Skeletal muscle satellite cell (primary cell): ENCODE measurements around the gene KRT6A.
"Not testable (repeated sequence)": the region's sequence is repeated elsewhere in the genome, so short reads cannot be mapped to it uniquely, and the experiment has no call there.

Experiments used
- H3K27me3 ChIP-seq: 2 replicates; pipeline ENCODE4 v1.7.0; 2013; ENCODE audit warnings: low read length; ENCODE audit not compliant: control insufficient read depth, insufficient read depth
- H3K36me3 ChIP-seq: 2 replicates; pipeline ENCODE4 v1.7.0; 2013; ENCODE audit warnings: mild to moderate bottlenecking, control low read depth, low read length; ENCODE audit not compliant: insufficient read depth
- H3K4me1 ChIP-seq: 2 replicates; pipeline ENCODE4 v1.7.0; 2013; ENCODE audit warnings: low read length; ENCODE audit not compliant: control insufficient read depth, insufficient read depth
- H3K4me2 ChIP-seq: 2 replicates; pipeline ENCODE4 v1.7.0; 2013; ENCODE audit warnings: mild to moderate bottlenecking, low read length
- H3K4me3 ChIP-seq: 2 replicates; pipeline ENCODE4 v1.7.0; 2013; ENCODE audit warnings: low read length
- H3K9ac ChIP-seq: 2 replicates; pipeline ENCODE4 v1.7.0; 2013; ENCODE audit warnings: mild to moderate bottlenecking, low read depth, low read length, moderate library complexity
- H3K9me3 ChIP-seq: replicated peaks from 2 replicates; pipeline ENCODE4 v1.7.0; 2013; ENCODE audit warnings: mild to moderate bottlenecking, control low read depth, low read length

KRT6A gene

GRCh38 chr12:52515927-52516831 is 23.1 kb upstream of the KRT6A start:
- Histone ChIP-seq H3K4me2 (no peak overlapping the region), H3K36me3 (no peaks in the 10 kb centered on the region), H3K9me3 (no peaks in the 10 kb centered on the region), H3K4me1 (peaks cover 3% of the 10 kb centered on the region), H3K4me3 (no peak overlapping the region), H3K9ac (no peak overlapping the region), H3K27me3 (peaks cover 53% of the 10 kb centered on the region)

- H3K9me3 ChIP-seq: no peaks in the 10 kb centered on the region
- peaks cover 44% of the 10 kb centered on the region for H3K27me3 ChIP-seq
- no peaks in the 10 kb centered on the region for H3K36me3 ChIP-seq
- H3K4me3 ChIP-seq: no peak overlapping the region
- H3K9ac ChIP-seq: no peak overlapping the region
- no peaks in the 10 kb centered on the region for H3K4me1 ChIP-seq
- no peak overlapping the region for H3K4me2 ChIP-seq
These were observed 22.2 kb upstream of the KRT6A start for GRCh38 chr12:52515319-52515646.

- Histone ChIP-seq H3K27me3 (peaks cover 40% of the 10 kb centered on the region), H3K9ac (no peak overlapping the region), H3K4me2 (no peak overlapping the region), H3K4me1 (no peaks in the 10 kb centered on the region), H3K4me3 (no peak overlapping the region), H3K9me3 (no peaks in the 10 kb centered on the region), H3K36me3 (no peaks in the 10 kb centered on the region)
These were observed 21.6 kb upstream of the KRT6A start for GRCh38 chr12:52514471-52515318.

GRCh38 chr12:52513736-52514135 is 20.7 kb upstream of the KRT6A start:
- H3K27me3 ChIP-seq: peaks cover 31% of the 10 kb centered on the region
- no peak overlapping the region for H3K4me3 ChIP-seq
- no peak overlapping the region for H3K9ac ChIP-seq
- H3K36me3 ChIP-seq: no peaks in the 10 kb centered on the region
- no peaks in the 10 kb centered on the region for H3K4me1 ChIP-seq
- H3K4me2 ChIP-seq: no peak overlapping the region
- no peaks in the 10 kb centered on the region for H3K9me3 ChIP-seq

GRCh38 chr12:52508211-52508610 is 15.2 kb upstream of the KRT6A start:
- no peaks in the 10 kb centered on the region for H3K36me3 ChIP-seq
- peaks cover 10% of the 10 kb centered on the region for H3K27me3 ChIP-seq
- peaks cover 4% of the 10 kb centered on the region for H3K4me1 ChIP-seq
- no peak overlapping the region for H3K9ac ChIP-seq
- no peak overlapping the region for H3K4me2 ChIP-seq
- no peak overlapping the region for H3K4me3 ChIP-seq
- no peaks in the 10 kb centered on the region for H3K9me3 ChIP-seq

- no peak overlapping the region for H3K4me3 ChIP-seq
- H3K4me1 ChIP-seq: peaks cover 4% of the 10 kb centered on the region
- H3K36me3 ChIP-seq: no peaks in the 10 kb centered on the region
- peaks cover 10% of the 10 kb centered on the region for H3K27me3 ChIP-seq
- H3K9ac ChIP-seq: no peak overlapping the region
- no peaks in the 10 kb centered on the region for H3K9me3 ChIP-seq
- H3K4me2 ChIP-seq: no peak overlapping the region
These were observed 14.0 kb upstream of the KRT6A start for GRCh38 chr12:52506858-52507715.

- Histone ChIP-seq H3K9ac (no peak overlapping the region), H3K4me3 (no peak overlapping the region), H3K36me3 (no peaks in the 10 kb centered on the region), H3K4me1 (peaks cover 17% of the 10 kb centered on the region), H3K4me2 (no peak overlapping the region), H3K27me3 (peaks cover 5% of the 10 kb centered on the region), H3K9me3 (no peaks in the 10 kb centered on the region)
These were observed 9.8 kb upstream of the KRT6A start for GRCh38 chr12:52502877-52503276.

GRCh38 chr12:52501490-52501889 is 8.4 kb upstream of the KRT6A start:
- Histone ChIP-seq H3K4me2 (no peak overlapping the region), H3K27me3 (no peaks in the 10 kb centered on the region), H3K36me3 (no peaks in the 10 kb centered on the region), H3K4me1 (peaks cover 18% of the 10 kb centered on the region), H3K4me3 (no peak overlapping the region), H3K9me3 (no peaks in the 10 kb centered on the region), H3K9ac (no peak overlapping the region)

GRCh38 chr12:52500574-52500973 is 7.5 kb upstream of the KRT6A start:
- peaks cover 28% of the 10 kb centered on the region for H3K4me1 ChIP-seq
- peak overlapping the region; percentile 53 for H3K4me2 ChIP-seq
- not testable (repeated sequence) for H3K9me3 ChIP-seq, H3K27me3 ChIP-seq, H3K36me3 ChIP-seq
- H3K9ac ChIP-seq: peak overlapping the region; percentile 36
- H3K4me3 ChIP-seq: peak overlapping the region; percentile 9

- peak overlapping the region; percentile 9 for H3K4me3 ChIP-seq
- peak overlapping the region; percentile 53 for H3K4me2 ChIP-seq
- H3K9ac ChIP-seq: peak overlapping the region; percentile 36
- H3K27me3 ChIP-seq: no peaks in the 10 kb centered on the region
- H3K36me3 ChIP-seq: no peaks in the 10 kb centered on the region
- peaks cover 34% of the 10 kb centered on the region for H3K4me1 ChIP-seq
- no peaks in the 10 kb centered on the region for H3K9me3 ChIP-seq
These were observed 6.9 kb upstream of the KRT6A start for GRCh38 chr12:52499806-52500560.
